ENCODE measurements around the gene PNMA3. TPM values are rescaled to one million over a fixed set of nuclear protein-coding genes. Genes with fewer than 3 reads are reported as not detected.
"Not testable (repeated sequence)": the region's sequence is repeated elsewhere in the genome, so short reads cannot be mapped to it uniquely, and the experiment has no call there.

PNMA3 gene
- total RNA-seq, 4 donors from 2014 or later: 0.13 to 0.42 (median 0.17) TPM

DNA sequence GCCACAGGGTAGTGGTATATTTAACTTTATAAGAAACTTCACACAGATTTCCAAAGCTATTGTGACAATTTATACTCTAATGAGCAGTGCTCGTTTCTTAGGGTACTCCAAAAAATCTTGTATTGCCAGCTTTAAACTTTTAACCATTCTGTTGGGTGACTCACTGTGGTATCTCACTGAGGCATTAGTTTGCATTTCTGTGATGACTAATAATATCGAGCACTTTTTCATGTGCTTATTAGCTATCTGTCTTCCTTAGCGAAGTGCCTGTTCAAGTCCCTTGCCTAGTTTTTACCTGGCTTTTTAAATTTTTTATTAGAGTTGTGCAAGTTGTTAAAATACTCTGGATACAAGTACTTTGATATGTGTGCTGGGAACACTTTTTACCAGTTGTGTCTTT is 5.5 kb downstream of the PNMA3 start:
- 32% methylated on average over 3 of the region's 3 CpGs for WGBS
- H3K36me3 ChIP-seq: no peaks in the 10 kb centered on the region
- H3K9me3 ChIP-seq: no peaks in the 10 kb centered on the region
- TF ChIP-seq EP300 (IDR thresholded peaks at IDR 0.05) (no peak), POLR2A (IDR thresholded peaks at IDR 0.05; ENCODE audit: low read depth) (no peak), POLR2AphosphoS5 (IDR thresholded peaks at IDR 0.05) (no peak)
- TF ChIP-seq, protein P1, sequence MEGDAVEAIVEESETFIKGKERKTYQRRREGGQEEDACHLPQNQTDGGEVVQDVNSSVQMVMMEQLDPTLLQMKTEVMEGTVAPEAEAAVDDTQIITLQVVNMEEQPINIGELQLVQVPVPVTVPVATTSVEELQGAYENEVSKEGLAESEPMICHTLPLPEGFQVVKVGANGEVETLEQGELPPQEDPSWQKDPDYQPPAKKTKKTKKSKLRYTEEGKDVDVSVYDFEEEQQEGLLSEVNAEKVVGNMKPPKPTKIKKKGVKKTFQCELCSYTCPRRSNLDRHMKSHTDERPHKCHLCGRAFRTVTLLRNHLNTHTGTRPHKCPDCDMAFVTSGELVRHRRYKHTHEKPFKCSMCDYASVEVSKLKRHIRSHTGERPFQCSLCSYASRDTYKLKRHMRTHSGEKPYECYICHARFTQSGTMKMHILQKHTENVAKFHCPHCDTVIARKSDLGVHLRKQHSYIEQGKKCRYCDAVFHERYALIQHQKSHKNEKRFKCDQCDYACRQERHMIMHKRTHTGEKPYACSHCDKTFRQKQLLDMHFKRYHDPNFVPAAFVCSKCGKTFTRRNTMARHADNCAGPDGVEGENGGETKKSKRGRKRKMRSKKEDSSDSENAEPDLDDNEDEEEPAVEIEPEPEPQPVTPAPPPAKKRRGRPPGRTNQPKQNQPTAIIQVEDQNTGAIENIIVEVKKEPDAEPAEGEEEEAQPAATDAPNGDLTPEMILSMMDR (IDR thresholded peaks at IDR 0.05): no peak
- H3K4me3 ChIP-seq: no peak overlapping the region
- intact Hi-C loops (cut with DNase I): no loop called here
- H3K27ac ChIP-seq (replicated peaks in 1 of 4): no peak overlapping the region
- no peak for DNase-seq (ENCODE audit: extremely low spot score)
- H3K4me1 ChIP-seq: peaks cover 0 to 7% (median 4%) of the 10 kb centered on the region in 4 donors
- H3K27me3 ChIP-seq: peaks cover 0 to 22% (median 5%) of the 10 kb centered on the region in 4 donors

DNA sequence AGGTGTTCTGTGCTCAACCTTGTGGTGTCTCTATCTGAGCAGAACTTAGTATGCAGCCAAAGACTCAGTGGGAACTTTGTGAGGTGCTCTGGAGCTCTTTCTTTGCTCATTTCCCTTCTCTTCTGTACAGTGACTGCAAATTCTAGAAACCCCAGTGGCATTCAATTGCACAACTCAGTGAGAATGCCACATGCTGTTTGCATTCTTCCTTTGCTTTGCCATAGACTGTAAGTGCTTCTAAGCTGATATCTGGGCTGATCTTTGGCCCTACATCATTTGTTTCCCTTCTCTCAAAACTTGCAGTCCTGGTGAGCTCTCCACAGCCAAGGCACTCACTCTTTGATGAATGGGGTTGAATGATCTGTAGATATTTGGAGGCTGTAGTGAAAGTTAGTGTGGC is 7.0 kb downstream of the PNMA3 start:
- H3K9me3 ChIP-seq: no peaks in the 10 kb centered on the region
- no peaks in the 10 kb centered on the region for H3K36me3 ChIP-seq

DNA sequence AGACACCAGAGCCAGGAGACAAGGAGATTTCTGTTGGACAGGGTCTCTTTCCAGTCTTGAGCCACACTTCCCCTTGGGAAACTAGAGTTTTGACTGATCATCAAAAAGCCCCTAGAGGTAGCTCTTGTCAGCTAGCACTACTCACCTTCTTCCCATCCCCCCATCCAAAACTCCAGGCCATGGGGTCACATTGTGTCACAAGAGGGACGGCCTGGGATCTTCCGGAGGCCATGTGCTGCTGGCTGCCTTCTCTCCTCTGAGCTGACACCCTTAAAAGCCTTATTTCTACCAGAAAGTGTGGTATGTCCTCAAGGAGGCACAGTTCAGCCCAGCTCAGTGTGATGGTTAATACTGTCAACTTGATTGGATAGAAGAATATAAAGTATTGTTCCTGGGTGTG is 7.8 kb downstream of the PNMA3 start:
- TF ChIP-seq POLR2AphosphoS5 (IDR thresholded peaks at IDR 0.05): no peak
- no peak for TF ChIP-seq EP300 (IDR thresholded peaks at IDR 0.05)
- no peak for TF ChIP-seq POLR2A (IDR thresholded peaks at IDR 0.05; ENCODE audit: low read depth)
- TF ChIP-seq, protein P1 (IDR thresholded peaks at IDR 0.05): no peak

More for the DNA sequence above, 7.0 kb downstream of the PNMA3 start:
- Histone ChIP-seq H3K4me1 (no peaks in the 10 kb centered on the region), H3K27ac (replicated peaks in 1 of 4) (no peak overlapping the region), H3K27me3 (peaks cover 0 to 10% (median 3%) of the 10 kb centered on the region in 4 donors), H3K4me3 (no peak overlapping the region)
- intact Hi-C loops (cut with DNase I): no loop called here
- DNase-seq (ENCODE audit: extremely low spot score): no peak
- TF ChIP-seq POLR2AphosphoS5 (IDR thresholded peaks at IDR 0.05): no peak
- TF ChIP-seq POLR2A (IDR thresholded peaks at IDR 0.05; ENCODE audit: low read depth): no peak
- TF ChIP-seq, protein P1 (IDR thresholded peaks at IDR 0.05): no peak
- TF ChIP-seq EP300 (IDR thresholded peaks at IDR 0.05): no peak

DNA sequence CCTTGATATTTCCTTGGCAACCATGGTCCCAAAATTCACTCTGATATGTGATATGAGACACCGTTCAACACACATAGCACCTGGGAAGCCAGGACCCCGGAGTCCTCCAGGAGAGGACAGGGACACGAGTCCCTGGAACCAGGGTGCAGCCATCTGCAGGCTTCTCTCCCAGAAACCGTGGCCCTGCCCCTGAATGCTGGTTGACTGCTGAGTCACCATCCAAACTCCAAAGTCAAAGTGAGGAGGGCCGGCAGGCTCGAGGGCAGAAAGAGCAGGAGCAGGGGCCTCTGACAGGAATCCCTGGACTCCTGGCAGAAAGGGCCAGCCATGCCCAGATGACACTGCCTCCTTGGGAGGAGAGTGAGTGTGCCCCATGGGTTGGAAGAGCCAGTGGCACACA is 9.1 kb downstream of the PNMA3 start:
- no peaks in the 10 kb centered on the region for H3K4me1 ChIP-seq
- H3K36me3 ChIP-seq: no peaks in the 10 kb centered on the region
- WGBS: 61% methylated on average over 4 of the region's 6 CpGs
- no peak overlapping the region for H3K4me3 ChIP-seq
- peaks cover 0 to 5% (median 0%) of the 10 kb centered on the region in 4 donors for H3K27me3 ChIP-seq
- TF ChIP-seq, protein P1 (IDR thresholded peaks at IDR 0.05): no peak
- TF ChIP-seq EP300 (IDR thresholded peaks at IDR 0.05): no peak
- no peak for TF ChIP-seq POLR2AphosphoS5 (IDR thresholded peaks at IDR 0.05)
- no peak for TF ChIP-seq POLR2A (IDR thresholded peaks at IDR 0.05; ENCODE audit: low read depth)
- H3K27ac ChIP-seq (replicated peaks in 1 of 4): no peak overlapping the region
- no peaks in the 10 kb centered on the region for H3K9me3 ChIP-seq
- intact Hi-C loops (cut with DNase I): no loop called here
- no peak for DNase-seq (ENCODE audit: extremely low spot score)

More for the DNA sequence above, 7.8 kb downstream of the PNMA3 start:
- no peak overlapping the region for H3K27ac ChIP-seq (replicated peaks in 1 of 4)
- intact Hi-C loops (cut with DNase I): no loop called here
- no peak for DNase-seq (ENCODE audit: extremely low spot score)
- H3K4me1 ChIP-seq: no peaks in the 10 kb centered on the region
- no peaks in the 10 kb centered on the region for H3K9me3 ChIP-seq
- no peaks in the 10 kb centered on the region for H3K36me3 ChIP-seq
- peaks cover 0 to 5% (median 0%) of the 10 kb centered on the region in 4 donors for H3K27me3 ChIP-seq
- no peak overlapping the region for H3K4me3 ChIP-seq
- WGBS: 69% methylated on average over 2 of the region's 2 CpGs

DNA sequence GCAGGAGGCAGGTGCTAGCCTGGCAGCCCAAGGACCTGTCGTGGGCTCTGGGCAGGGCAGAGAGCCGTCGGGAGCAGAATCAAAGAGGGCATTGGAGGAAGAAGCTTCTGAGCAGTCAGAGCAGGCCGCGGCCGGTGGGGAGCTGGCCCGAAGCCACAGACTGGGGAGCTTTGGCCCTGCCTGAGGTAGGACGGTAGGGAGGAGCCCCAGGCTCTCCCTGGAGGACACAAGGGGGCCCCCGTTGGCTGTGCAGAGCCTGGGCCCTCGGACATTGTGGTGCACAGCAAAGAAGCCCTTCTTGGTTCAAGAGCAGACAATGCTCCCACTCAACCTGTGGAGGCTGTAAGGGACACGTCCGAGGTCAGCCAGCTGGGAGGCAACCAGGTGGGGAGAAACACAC is 10.1 kb downstream of the PNMA3 start:
- H3K27me3 ChIP-seq; H3K27ac ChIP-seq (replicated peaks in 1 of 4); H3K4me3 ChIP-seq; intact Hi-C loops (cut with DNase I); H3K4me1 ChIP-seq; H3K9me3 ChIP-seq; H3K36me3 ChIP-seq; DNase-seq (ENCODE audit: extremely low spot score): not testable (repeated sequence)
- no CpG with 5 or more reads among the region's 12 CpGs for WGBS

DNA sequence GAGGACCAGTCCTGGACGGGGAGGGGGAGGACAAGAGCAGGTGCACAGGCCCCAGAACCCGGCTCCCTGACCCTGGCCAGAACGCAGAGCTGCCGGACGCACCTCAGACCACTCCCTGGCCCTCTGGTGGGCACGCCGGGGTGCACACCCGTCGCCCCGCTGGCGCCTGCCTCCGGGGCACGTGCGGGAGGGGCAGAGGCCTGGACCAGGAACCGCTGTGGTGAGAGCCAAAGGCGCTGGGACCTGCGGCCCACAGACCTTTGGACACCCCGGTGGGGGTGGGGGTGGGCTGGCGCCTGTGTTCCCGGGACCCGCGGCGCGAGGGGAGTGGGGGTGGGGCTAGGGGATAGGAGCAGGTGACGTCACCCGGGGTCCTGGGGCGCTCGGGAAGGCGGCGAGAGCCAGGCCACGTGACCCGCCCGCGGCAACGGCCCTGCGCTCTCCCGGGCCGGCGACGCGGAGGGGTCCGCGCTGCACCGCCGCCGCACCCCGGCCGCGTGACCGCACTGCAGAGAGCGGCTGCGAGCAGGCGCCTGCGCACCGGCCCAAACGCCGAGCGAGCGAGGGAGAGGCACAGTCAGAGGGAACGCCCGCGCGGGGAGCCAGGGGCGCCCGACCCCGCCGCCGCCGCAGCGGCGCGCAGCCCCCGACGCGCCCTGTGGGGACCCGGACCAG is 15.8 kb downstream of the PNMA3 start, which contains the start of gene PNMA6A:
Gene PNMA6A, plus strand, starts transcription at position 546 of the 675 bp plus-strand sequence. CDS start 609 bp downstream, outside the sequence.
- H3K27me3 ChIP-seq; intact Hi-C loops (cut with DNase I); H3K9me3 ChIP-seq; H3K4me1 ChIP-seq; H3K36me3 ChIP-seq; DNase-seq (ENCODE audit: extremely low spot score); H3K4me3 ChIP-seq; H3K27ac ChIP-seq (replicated peaks in 1 of 4): not testable (repeated sequence)
- no CpG with 5 or more reads among the region's 76 CpGs for WGBS

DNA sequence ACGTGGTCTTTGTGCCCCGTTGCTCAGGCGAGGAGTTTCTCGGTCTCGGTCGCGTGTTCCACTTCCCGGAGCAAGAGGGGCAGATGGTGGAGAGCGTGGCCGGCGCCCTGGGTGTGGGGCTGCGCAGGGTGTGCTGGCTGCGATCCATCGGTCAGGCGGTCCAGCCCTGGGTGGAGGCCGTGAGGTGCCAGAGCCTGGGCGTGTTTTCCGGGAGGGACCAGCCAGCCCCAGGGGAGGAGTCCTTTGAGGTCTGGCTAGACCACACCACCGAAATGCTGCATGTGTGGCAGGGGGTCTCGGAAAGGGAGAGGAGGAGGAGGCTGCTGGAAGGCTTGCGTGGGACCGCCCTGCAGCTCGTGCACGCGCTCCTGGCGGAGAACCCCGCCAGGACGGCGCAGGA is 17.1 kb downstream of the PNMA3 start:
- H3K4me1 ChIP-seq; H3K4me3 ChIP-seq; H3K9me3 ChIP-seq; H3K27me3 ChIP-seq; intact Hi-C loops (cut with DNase I); H3K36me3 ChIP-seq; DNase-seq (ENCODE audit: extremely low spot score); H3K27ac ChIP-seq (replicated peaks in 1 of 4): not testable (repeated sequence)
- WGBS: no CpG with 5 or more reads among the region's 29 CpGs

Data from esophagus muscularis mucosa (tissue), 4 donors.